Kidney epithelial cell (primary cell): ENCODE results near the gene BCL2L14. TPM values are rescaled to one million over a fixed set of nuclear protein-coding genes. Genes with fewer than 3 reads are reported as not detected.
"Not testable (repeated sequence)": the region's sequence is repeated elsewhere in the genome, so short reads cannot be mapped to it uniquely, and the experiment has no call there.

Experiments used
- DNase-seq: peaks from one replicate; pipeline ENCODE4 v3.0.0-alpha.2; 2010; ENCODE audit warnings: low read depth
- H3K27me3 ChIP-seq: 2 replicates; pipeline ENCODE4 v1.6.0; 2011; ENCODE audit warnings: low read length; ENCODE audit not compliant: control insufficient read depth, insufficient read depth
- H3K36me3 ChIP-seq: 2 replicates; pipeline ENCODE4 v1.5.1; 2011; ENCODE audit warnings: low read length; ENCODE audit not compliant: control insufficient read depth, insufficient read depth
- H3K4me3 ChIP-seq: 2 replicates; pipeline ENCODE4 v1.5.1; 2011; ENCODE audit warnings: low read depth, mild to moderate bottlenecking, control low read depth, low read length
- CTCF ChIP-seq: IDR thresholded peaks from 2 replicates; pipeline ENCODE4 v1.5.1; 2011; ENCODE audit warnings: mild to moderate bottlenecking, moderate library complexity, low read length, control low read depth, inconsistent platforms; ENCODE audit not compliant: insufficient read depth, poor library complexity, severe bottlenecking
- total RNA-seq: library from RNA; depleted of rRNA; stranded (reverse); fragments of >200 nt; gene quantifications from 2 replicates; pipeline ENCODE4 v1.2.3, GENCODE V29; 2015

The BCL2L14 gene
- total RNA-seq, 1 donor from 2014 or later = not detected

- Histone ChIP-seq H3K36me3 (peaks cover 2% of the 10 kb centered on the region), H3K4me3 (no peak overlapping the region)
- no peak for DNase-seq
These were observed 27.9 kb downstream of the BCL2L14 start for GRCh38 chr12:12098691-12099015.

DNA sequence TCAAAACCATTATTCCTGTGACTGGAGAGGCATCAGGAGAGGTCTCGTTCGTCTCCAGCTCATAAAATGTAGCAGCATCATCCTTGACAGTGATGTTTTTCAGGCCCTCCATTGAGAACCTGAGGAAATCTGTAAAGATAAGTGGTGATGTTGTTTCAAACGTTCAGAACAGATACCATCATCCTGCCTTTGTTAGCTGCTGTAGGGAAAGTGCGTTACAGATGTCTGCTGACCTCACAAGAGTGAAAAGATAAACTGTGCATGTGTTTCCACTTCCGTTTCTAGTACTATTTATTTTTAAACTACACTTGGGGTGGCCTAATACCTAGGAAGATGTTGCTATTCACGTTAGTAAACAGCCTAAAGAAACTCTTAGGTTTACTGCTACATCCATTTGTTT, 28.4 kb downstream of the BCL2L14 start:
- H3K36me3 ChIP-seq = peaks cover 2% of the 10 kb centered on the region
- no peak for DNase-seq
- no peak overlapping the region for H3K4me3 ChIP-seq
- TF ChIP-seq CTCF = no peak
- no peaks in the 10 kb centered on the region for H3K27me3 ChIP-seq

More at GRCh38 chr12:12098691-12099015, 27.9 kb downstream of the BCL2L14 start:
- no peak for TF ChIP-seq CTCF
- no peaks in the 10 kb centered on the region for H3K27me3 ChIP-seq

DNA sequence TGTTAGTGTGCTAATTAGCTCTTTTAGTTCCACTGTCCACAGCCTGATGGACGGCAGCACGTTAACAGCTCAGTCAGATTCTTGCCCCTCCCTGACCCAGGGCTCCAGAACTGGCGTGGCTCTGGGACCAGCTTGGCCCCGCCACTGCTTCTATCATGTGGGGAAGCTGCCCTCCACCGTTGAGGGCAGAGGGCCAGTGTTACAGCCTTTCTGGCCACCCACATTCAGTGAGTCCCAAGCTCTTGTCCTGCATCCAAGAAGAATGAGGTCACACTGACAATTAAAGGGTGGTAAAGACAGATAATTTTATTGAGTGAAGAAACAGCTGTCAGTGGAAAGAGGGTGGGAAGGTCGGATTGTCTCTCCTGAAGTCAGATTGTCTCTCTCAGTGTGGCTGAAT, 36.9 kb downstream of the BCL2L14 start:
- H3K27me3 ChIP-seq = no peaks in the 10 kb centered on the region
- no peaks in the 10 kb centered on the region for H3K36me3 ChIP-seq
- no peak for TF ChIP-seq CTCF
- no peak for DNase-seq
- H3K4me3 ChIP-seq = no peak overlapping the region

DNA sequence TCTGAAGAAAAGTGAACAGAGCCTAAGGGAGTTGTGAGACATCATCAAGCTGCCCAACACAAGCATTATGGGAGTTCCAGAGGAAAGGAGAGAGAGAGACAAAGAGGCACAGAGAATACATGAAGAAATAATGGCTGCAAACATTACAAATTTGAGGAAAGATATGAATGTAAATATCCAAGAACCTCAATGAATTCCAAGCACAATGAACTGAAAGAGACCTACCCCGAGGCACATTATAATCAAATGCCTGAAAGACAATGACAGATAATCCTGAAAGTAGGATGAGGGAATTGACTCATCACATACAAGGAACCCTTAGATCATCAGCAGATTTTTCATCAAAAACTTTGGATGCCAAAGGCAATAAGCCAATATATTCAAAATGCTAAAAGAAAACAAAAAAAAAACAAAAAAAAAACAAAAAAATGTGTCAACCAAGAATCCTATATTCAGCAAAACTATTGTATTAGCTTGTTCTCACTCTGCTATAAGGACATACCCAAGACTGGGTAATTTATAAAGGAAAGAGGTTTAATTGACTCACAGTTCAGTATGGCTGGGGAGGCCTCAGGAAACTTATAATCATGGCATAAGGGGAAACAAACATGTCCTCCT, 37.8 kb downstream of the BCL2L14 start:
- no peaks in the 10 kb centered on the region for H3K27me3 ChIP-seq
- no peak for DNase-seq
- TF ChIP-seq CTCF = no peak
- H3K4me3 ChIP-seq = no peak overlapping the region
- H3K36me3 ChIP-seq = no peaks in the 10 kb centered on the region

- not testable (repeated sequence) for H3K36me3 ChIP-seq, DNase-seq, H3K4me3 ChIP-seq, H3K27me3 ChIP-seq
These were observed 40.3 kb downstream of the BCL2L14 start for GRCh38 chr12:12110923-12111555.

DNA sequence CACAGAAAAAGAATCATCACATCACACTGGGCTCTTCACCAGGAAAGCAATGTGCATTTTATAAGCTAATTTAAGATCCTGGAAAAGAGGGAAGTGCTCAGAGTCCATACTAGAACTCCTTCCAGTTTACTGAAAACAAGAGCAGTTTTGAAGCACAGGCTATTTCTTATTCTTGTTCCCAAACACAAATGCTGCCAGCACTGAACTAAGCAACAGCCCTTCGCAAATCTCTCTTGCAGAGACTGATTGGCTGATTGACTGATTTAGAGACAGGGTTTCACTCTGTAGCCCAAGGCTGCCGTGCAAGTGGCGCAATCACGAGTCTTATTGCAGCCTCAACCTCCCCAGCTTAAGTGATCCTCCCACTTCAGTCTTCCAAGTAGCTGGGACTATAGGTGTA, 44.8 kb downstream of the BCL2L14 start:
- no peak for DNase-seq
- Histone ChIP-seq H3K4me3 (no peak overlapping the region), H3K36me3 (no peaks in the 10 kb centered on the region), H3K27me3 (no peaks in the 10 kb centered on the region)
- no peak for TF ChIP-seq CTCF
